KMS-11 (cell line): ENCODE data around the gene SHMT2.

Source experiments
- H2AFZ ChIP-seq: fragments of 200-600 bp; sonication (generic); 2 replicates; pipeline ENCODE4 v1.6.1; 2016; ENCODE audit warnings: antibody characterized with exemption, mixed run types, low read depth
- H3K27ac ChIP-seq: fragments of 200-600 bp; sonication (generic); 2 replicates; pipeline ENCODE4 v1.6.1; 2016; ENCODE audit warnings: mild to moderate bottlenecking, mixed run types
- H3K27me3 ChIP-seq: fragments of 200-600 bp; sonication (generic); 2 replicates; pipeline ENCODE4 v1.6.1; 2017; ENCODE audit warnings: mild to moderate bottlenecking, low read depth, mixed run types, moderate library complexity; ENCODE audit not compliant: insufficient read depth
- H3K36me3 ChIP-seq: fragments of 200-600 bp; sonication (generic); 2 replicates; pipeline ENCODE4 v1.6.1; 2017; ENCODE audit warnings: mild to moderate bottlenecking, mixed run types; ENCODE audit not compliant: insufficient read depth
- H3K4me1 ChIP-seq: fragments of 200-600 bp; sonication (generic); 2 replicates; pipeline ENCODE4 v1.6.1; 2016; ENCODE audit warnings: mild to moderate bottlenecking, low read depth, mixed run types; ENCODE audit not compliant: poor library complexity, severe bottlenecking
- H3K4me2 ChIP-seq: fragments of 200-600 bp; sonication (generic); 2 replicates; pipeline ENCODE4 v1.7.0; 2016; ENCODE audit warnings: mild to moderate bottlenecking, mixed run types
- H3K4me3 ChIP-seq: fragments of 200-600 bp; sonication (generic); IDR thresholded peaks from 2 replicates; pipeline ENCODE4 v1.6.1; 2017; ENCODE audit warnings: low read depth, low read length, mixed read lengths; ENCODE audit not compliant: insufficient read depth
- H3K79me2 ChIP-seq: fragments of 200-600 bp; sonication (generic); 2 replicates; pipeline ENCODE4 v1.6.1; 2016; ENCODE audit warnings: low read depth, mixed run types; ENCODE audit not compliant: insufficient read depth
- H3K9ac ChIP-seq: fragments of 200-600 bp; sonication (generic); 2 replicates; pipeline ENCODE4 v1.6.1; 2016; ENCODE audit warnings: mild to moderate bottlenecking, mixed run types
- H4K20me1 ChIP-seq: fragments of 200-600 bp; sonication (generic); 2 replicates; pipeline ENCODE4 v1.6.1; 2016; ENCODE audit warnings: mild to moderate bottlenecking, mixed run types; ENCODE audit not compliant: insufficient read depth
- CTCF ChIP-seq: fragments of 200-600 bp; sonication (generic); conservative IDR thresholded peaks from 2 replicates; pipeline ENCODE4 v1.6.1; 2017; ENCODE audit warnings: low read depth, mild to moderate bottlenecking, antibody characterized with exemption, low read length, moderate library complexity, mixed read lengths

Gene SHMT2

DNA sequence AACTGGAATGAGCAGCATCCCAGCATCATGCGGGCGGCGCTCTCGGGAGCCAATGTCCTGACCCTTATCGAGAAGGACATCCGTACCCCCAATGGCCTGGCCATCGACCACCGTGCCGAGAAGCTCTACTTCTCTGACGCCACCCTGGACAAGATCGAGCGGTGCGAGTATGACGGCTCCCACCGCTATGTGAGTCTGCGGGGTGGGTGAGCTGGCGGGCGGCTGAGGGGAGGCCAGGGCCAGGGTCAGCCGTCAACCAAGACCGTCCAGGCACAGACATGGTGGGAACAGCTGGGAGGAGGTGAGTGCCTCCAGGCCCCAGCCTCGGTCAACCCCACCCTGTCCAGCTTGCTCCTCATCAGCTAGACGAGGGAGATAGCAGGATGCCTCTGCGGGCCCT lies 38.7 kb upstream of the SHMT2 start:
- Histone ChIP-seq H3K79me2 (no peaks in the 10 kb centered on the region), H3K4me1 (no peaks in the 10 kb centered on the region), H2AFZ (no peak overlapping the region), H3K27ac (no peak overlapping the region), H3K4me3 (no peak overlapping the region), H4K20me1 (no peaks in the 10 kb centered on the region), H3K9ac (no peak overlapping the region), H3K4me2 (no peak overlapping the region), H3K27me3 (peaks cover 41% of the 10 kb centered on the region), H3K36me3 (no peaks in the 10 kb centered on the region)
- TF ChIP-seq CTCF = no peak

- no peak overlapping the region for H3K9ac ChIP-seq
- H2AFZ ChIP-seq = no peak overlapping the region
- H3K27me3 ChIP-seq = peaks cover 46% of the 10 kb centered on the region
- no peak overlapping the region for H3K27ac ChIP-seq
- H3K4me1 ChIP-seq = no peaks in the 10 kb centered on the region
- H3K4me3 ChIP-seq = no peak overlapping the region
- no peak for TF ChIP-seq CTCF
- no peak overlapping the region for H3K4me2 ChIP-seq
- H3K36me3 ChIP-seq = no peaks in the 10 kb centered on the region
- H3K79me2 ChIP-seq = no peaks in the 10 kb centered on the region
- no peaks in the 10 kb centered on the region for H4K20me1 ChIP-seq
Observed at GRCh38 chr12:57191410-57191809, 38.1 kb upstream of the SHMT2 start.

- Histone ChIP-seq H3K27me3 (peaks cover 52% of the 10 kb centered on the region), H3K27ac (no peak overlapping the region), H4K20me1 (no peaks in the 10 kb centered on the region), H3K4me1 (no peaks in the 10 kb centered on the region), H3K9ac (no peak overlapping the region), H3K4me3 (no peak overlapping the region), H2AFZ (no peak overlapping the region), H3K36me3 (no peaks in the 10 kb centered on the region), H3K4me2 (no peak overlapping the region), H3K79me2 (no peaks in the 10 kb centered on the region)
- no peak for TF ChIP-seq CTCF
Observed at GRCh38 chr12:57192920-57193319, 36.6 kb upstream of the SHMT2 start.

DNA sequence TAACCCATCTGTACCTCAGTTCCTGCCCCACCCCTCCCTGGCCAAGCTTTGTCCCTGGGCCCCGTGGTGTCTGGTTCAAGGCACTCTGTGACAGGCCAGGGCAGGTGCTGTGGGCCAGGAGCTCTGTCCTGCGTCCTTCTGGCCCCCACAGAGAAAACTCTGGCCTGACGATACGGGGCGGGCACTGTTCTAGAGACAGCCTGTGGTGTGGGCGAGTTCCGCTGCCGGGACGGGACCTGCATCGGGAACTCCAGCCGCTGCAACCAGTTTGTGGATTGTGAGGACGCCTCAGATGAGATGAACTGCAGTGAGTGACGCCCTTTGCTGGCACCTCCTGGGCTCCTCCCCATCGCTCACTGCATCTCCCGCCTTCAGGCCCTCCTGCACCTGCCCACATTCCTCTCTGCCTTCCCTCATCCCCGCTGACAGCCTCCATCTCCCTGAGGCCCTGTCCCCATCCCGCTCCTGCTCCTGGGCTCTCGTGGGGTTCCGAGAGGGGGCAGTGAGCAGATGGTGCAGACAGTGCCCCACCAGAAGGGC lies 35.7 kb upstream of the SHMT2 start:
- Histone ChIP-seq H3K79me2 (no peaks in the 10 kb centered on the region), H3K36me3 (no peaks in the 10 kb centered on the region), H3K27me3 (peaks cover 56% of the 10 kb centered on the region), H2AFZ (no peak overlapping the region), H3K27ac (no peak overlapping the region), H3K9ac (no peak overlapping the region), H3K4me1 (no peaks in the 10 kb centered on the region), H4K20me1 (no peaks in the 10 kb centered on the region), H3K4me2 (no peak overlapping the region), H3K4me3 (no peak overlapping the region)
- no peak for TF ChIP-seq CTCF
